ENCODE measurements around the gene FKBP10. TPM values are rescaled to one million over a fixed set of nuclear protein-coding genes. Genes with fewer than 3 reads are reported as not detected.
"Not testable (repeated sequence)": the region's sequence is repeated elsewhere in the genome, so short reads cannot be mapped to it uniquely, and the experiment has no call there.

Gene FKBP10
- total and polyA plus RNA-seq, 10 of the 15 experiments (the other 5 are each of a cell fraction or from before 2014, with no cell fraction given): 0.02 to 4.7 (median 1.8) TPM

DNA sequence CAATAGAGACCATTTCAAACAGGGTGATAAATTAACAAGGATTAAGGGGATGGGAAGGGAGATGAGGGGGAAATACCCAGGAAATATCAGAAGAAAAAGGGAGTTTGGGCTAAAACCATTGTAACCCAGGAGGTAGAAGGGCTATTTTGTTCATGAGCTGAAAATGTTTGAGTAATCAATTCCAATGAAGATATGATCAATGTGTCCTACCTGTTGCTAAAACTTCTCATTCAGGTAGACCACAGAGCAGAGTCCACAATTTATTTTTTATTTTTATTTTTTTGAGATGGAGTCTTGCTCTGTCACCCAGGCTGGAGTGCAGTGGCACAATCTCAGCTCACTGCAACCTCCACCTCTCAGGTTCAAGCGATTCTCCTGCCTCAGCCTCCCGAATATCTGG, 26.6 kb downstream of the FKBP10 start:
- ATAC-seq; in situ Hi-C loops (cut with MboI); H3K4me3 ChIP-seq; H3K4me2 ChIP-seq (ENCODE audit: control insufficient read depth, insufficient read depth); SMC1A ChIA-PET (ENCODE audit: uncharacterized antibody, unreplicated experiment); H3K27ac ChIP-seq (ENCODE audit: control insufficient read depth, insufficient read depth); H3K79me2 ChIP-seq (ENCODE audit: control insufficient read depth, insufficient read depth, low read length); intact Hi-C loops (cut with micrococcal nuclease; ENCODE audit: unreplicated experiment); DNase-seq (ENCODE audit: low read depth, low spot score); FAIRE-seq; H4K20me1 ChIP-seq (ENCODE audit: control insufficient read depth, insufficient read depth); H3K36me3 ChIP-seq (ENCODE audit: control insufficient read depth in 2 of 2, insufficient read depth in 2 of 2, low read length in 1 of 2); POLR2A ChIA-PET; H3K4me1 ChIP-seq (ENCODE audit: control insufficient read depth, insufficient read depth, low read length); H3K27me3 ChIP-seq (replicated peaks in 1 of 2; ENCODE audit: control insufficient read depth in 2 of 2, insufficient read depth in 2 of 2, low read length in 1 of 2); H3K9me3 ChIP-seq (replicated peaks; ENCODE audit: control insufficient read depth, insufficient read depth, low read length); RAD21 ChIA-PET (ENCODE audit: unreplicated experiment); H2AFZ ChIP-seq (ENCODE audit: control insufficient read depth, low read depth, low read length); H3K9ac ChIP-seq (ENCODE audit: control insufficient read depth, insufficient read depth, low read length); BruUV-seq (replicated peaks): not testable (repeated sequence)
- CTCF ChIA-PET: interaction anchor here (0.7 kb wide), 1 partner anchor 687 kb away, joined by 3 read pairs; no protein-coding TSS in a partner anchor
- 74% methylated on average over 2 of the region's 2 CpGs for WGBS (ENCODE audit: insufficient coverage, insufficient replicate concordance, low lambda C conversion rate, missing lambda C conversion rate)

DNA sequence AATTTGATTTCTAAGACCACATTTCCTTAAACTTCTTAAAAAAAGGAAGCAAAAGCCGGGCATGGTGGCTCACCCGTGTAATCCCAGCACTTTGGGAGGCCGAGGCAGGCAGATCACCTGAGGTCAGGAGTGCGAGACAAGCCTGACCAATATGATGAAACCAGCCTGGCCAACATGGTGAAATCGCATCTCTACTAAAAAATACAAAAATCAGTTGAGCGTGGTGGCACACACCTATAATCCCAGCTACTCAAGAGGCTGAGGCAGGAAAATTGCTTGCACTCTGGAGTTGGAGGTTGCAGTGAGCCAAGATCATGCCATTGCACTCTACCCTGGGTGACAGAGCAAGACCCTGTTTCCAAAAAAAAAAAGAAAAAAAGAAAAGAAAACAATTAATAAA, 28.0 kb downstream of the FKBP10 start:
- H4K20me1 ChIP-seq (ENCODE audit: control insufficient read depth, insufficient read depth); intact Hi-C loops (cut with micrococcal nuclease; ENCODE audit: unreplicated experiment); CTCF ChIA-PET; H3K4me2 ChIP-seq (ENCODE audit: control insufficient read depth, insufficient read depth); POLR2A ChIA-PET; ATAC-seq; BruUV-seq (replicated peaks); H3K27me3 ChIP-seq (replicated peaks in 1 of 2; ENCODE audit: control insufficient read depth in 2 of 2, insufficient read depth in 2 of 2, low read length in 1 of 2); H3K9me3 ChIP-seq (replicated peaks; ENCODE audit: control insufficient read depth, insufficient read depth, low read length); H2AFZ ChIP-seq (ENCODE audit: control insufficient read depth, low read depth, low read length); FAIRE-seq; H3K27ac ChIP-seq (ENCODE audit: control insufficient read depth, insufficient read depth); H3K4me3 ChIP-seq; SMC1A ChIA-PET (ENCODE audit: uncharacterized antibody, unreplicated experiment); in situ Hi-C loops (cut with MboI); DNase-seq (ENCODE audit: low read depth, low spot score); H3K36me3 ChIP-seq (ENCODE audit: control insufficient read depth in 2 of 2, insufficient read depth in 2 of 2, low read length in 1 of 2); H3K9ac ChIP-seq (ENCODE audit: control insufficient read depth, insufficient read depth, low read length); H3K4me1 ChIP-seq (ENCODE audit: control insufficient read depth, insufficient read depth, low read length); H3K79me2 ChIP-seq (ENCODE audit: control insufficient read depth, insufficient read depth, low read length); RAD21 ChIA-PET (ENCODE audit: unreplicated experiment): not testable (repeated sequence)
- WGBS (ENCODE audit: insufficient coverage, insufficient replicate concordance, low lambda C conversion rate, missing lambda C conversion rate): 66% methylated on average over 6 of the region's 6 CpGs

DNA sequence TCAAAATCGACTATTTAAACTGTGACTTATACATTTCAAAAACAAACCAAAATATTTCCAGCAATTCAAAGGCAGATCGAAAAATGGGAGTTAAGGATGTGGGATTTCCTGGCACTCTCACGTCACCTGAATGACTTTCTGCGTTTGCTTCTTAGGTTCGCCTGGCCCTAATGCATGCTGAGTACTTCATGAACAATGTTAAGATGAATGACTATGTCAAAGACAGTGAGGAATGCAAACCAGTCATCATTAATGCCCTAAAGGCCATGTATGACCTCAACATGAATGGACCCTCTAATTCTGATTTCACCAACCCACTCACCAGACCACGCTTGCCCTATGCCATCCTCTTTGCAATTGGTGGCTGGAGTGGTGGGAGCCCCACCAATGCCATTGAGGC, 32.2 kb downstream of the FKBP10 start:
- SMC1A ChIA-PET (ENCODE audit: uncharacterized antibody, unreplicated experiment): no interaction called here
- Histone ChIP-seq H3K9me3 (replicated peaks; ENCODE audit: control insufficient read depth, insufficient read depth, low read length) (no peaks in the 10 kb centered on the region), H3K36me3 (ENCODE audit: control insufficient read depth in 2 of 2, insufficient read depth in 2 of 2, low read length in 1 of 2) (peaks cover 0 to 2% of the 10 kb centered on the region in 2 experiments; a peak in 1 of 4 replicates), H3K4me2 (ENCODE audit: control insufficient read depth, insufficient read depth) (no peak overlapping the region), H2AFZ (ENCODE audit: control insufficient read depth, low read depth, low read length) (no peak overlapping the region), H3K27ac (ENCODE audit: control insufficient read depth, insufficient read depth) (no peak overlapping the region), H3K27me3 (replicated peaks in 1 of 2; ENCODE audit: control insufficient read depth in 2 of 2, insufficient read depth in 2 of 2, low read length in 1 of 2) (no peaks in the 10 kb centered on the region), H4K20me1 (ENCODE audit: control insufficient read depth, insufficient read depth) (no peaks in the 10 kb centered on the region), H3K4me3 (no peak overlapping the region), H3K4me1 (ENCODE audit: control insufficient read depth, insufficient read depth, low read length) (no peaks in the 10 kb centered on the region; the same call in 1 of the 2 replicates), H3K9ac (ENCODE audit: control insufficient read depth, insufficient read depth, low read length) (no peak overlapping the region), H3K79me2 (ENCODE audit: control insufficient read depth, insufficient read depth, low read length) (peaks cover 9% of the 10 kb centered on the region)
- BruUV-seq (replicated peaks): no TSS peak
- RAD21 ChIA-PET (ENCODE audit: unreplicated experiment): no interaction called here
- CTCF ChIA-PET: no interaction called here
- POLR2A ChIA-PET: no interaction called here
- intact Hi-C loops (cut with micrococcal nuclease; ENCODE audit: unreplicated experiment) (no loop called here), in situ Hi-C loops (cut with MboI) (no loop called here)
- FAIRE-seq (no peak), DNase-seq (ENCODE audit: low read depth, low spot score) (no peak), ATAC-seq (no peak)
- 74% methylated on average over 6 of the region's 6 CpGs for WGBS (ENCODE audit: insufficient coverage, insufficient replicate concordance, low lambda C conversion rate, missing lambda C conversion rate)
- TF ChIP-seq, protein P1, sequence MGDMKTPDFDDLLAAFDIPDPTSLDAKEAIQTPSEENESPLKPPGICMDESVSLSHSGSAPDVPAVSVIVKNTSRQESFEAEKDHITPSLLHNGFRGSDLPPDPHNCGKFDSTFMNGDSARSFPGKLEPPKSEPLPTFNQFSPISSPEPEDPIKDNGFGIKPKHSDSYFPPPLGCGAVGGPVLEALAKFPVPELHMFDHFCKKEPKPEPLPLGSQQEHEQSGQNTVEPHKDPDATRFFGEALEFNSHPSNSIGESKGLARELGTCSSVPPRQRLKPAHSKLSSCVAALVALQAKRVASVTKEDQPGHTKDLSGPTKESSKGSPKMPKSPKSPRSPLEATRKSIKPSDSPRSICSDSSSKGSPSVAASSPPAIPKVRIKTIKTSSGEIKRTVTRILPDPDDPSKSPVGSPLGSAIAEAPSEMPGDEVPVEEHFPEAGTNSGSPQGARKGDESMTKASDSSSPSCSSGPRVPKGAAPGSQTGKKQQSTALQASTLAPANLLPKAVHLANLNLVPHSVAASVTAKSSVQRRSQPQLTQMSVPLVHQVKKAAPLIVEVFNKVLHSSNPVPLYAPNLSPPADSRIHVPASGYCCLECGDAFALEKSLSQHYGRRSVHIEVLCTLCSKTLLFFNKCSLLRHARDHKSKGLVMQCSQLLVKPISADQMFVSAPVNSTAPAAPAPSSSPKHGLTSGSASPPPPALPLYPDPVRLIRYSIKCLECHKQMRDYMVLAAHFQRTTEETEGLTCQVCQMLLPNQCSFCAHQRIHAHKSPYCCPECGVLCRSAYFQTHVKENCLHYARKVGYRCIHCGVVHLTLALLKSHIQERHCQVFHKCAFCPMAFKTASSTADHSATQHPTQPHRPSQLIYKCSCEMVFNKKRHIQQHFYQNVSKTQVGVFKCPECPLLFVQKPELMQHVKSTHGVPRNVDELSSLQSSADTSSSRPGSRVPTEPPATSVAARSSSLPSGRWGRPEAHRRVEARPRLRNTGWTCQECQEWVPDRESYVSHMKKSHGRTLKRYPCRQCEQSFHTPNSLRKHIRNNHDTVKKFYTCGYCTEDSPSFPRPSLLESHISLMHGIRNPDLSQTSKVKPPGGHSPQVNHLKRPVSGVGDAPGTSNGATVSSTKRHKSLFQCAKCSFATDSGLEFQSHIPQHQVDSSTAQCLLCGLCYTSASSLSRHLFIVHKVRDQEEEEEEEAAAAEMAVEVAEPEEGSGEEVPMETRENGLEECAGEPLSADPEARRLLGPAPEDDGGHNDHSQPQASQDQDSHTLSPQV (IDR thresholded peaks at IDR 0.05): no peak
- TF ChIP-seq DPF2 (IDR thresholded peaks at IDR 0.05) (no peak), CHD4 (IDR thresholded peaks at IDR 0.05) (no peak), NR2F1 (conservative IDR thresholded peaks at IDR 0.05) (no peak), EGR1 (IDR thresholded peaks at IDR 0.05; ENCODE audit: borderline replicate concordance in 1 of 2, low read depth in 2 of 2, low read length in 2 of 2) (no peak), RUNX3 (IDR thresholded peaks at IDR 0.05; ENCODE audit: low read length) (no peak), GATAD2B (conservative IDR thresholded peaks at IDR 0.05; ENCODE audit: low read depth) (no peak)

All from GM12878 (cell line).